ENCODE results near the gene FRMD3. TPM values are rescaled to one million over a fixed set of nuclear protein-coding genes. Genes with fewer than 3 reads are reported as not detected.

FRMD3 gene
- total and polyA plus RNA-seq, 2 donors (not counting 1 experiment from before 2014, with no cell fraction given), result 0.19 to 0.66 TPM

DNA sequence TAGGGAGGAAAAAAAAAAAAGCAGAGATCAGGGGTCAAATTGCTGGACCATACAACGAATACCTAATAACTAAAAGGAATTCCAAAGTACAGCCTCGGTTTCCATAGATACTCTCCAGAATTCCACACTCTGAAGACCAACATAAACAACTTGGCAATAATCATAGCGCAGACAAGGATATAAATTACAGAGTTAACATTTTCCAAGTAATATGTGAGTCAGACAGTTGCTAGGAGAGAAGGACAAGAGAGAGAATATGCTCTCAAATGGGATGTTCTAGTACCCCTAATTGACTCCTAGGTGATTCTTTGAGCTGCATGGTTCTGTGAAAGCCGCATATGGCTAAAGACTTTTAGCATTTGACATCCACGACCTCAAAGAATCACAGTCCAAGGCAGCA is 165.2 kb downstream of the FRMD3 start:
- no peak overlapping the region for H3K9ac ChIP-seq (ENCODE audit: insufficient read depth, low read length)
- H3K27ac ChIP-seq (ENCODE audit: insufficient read depth, low read length), result no peak overlapping the region
- TF ChIP-seq, protein P1, sequence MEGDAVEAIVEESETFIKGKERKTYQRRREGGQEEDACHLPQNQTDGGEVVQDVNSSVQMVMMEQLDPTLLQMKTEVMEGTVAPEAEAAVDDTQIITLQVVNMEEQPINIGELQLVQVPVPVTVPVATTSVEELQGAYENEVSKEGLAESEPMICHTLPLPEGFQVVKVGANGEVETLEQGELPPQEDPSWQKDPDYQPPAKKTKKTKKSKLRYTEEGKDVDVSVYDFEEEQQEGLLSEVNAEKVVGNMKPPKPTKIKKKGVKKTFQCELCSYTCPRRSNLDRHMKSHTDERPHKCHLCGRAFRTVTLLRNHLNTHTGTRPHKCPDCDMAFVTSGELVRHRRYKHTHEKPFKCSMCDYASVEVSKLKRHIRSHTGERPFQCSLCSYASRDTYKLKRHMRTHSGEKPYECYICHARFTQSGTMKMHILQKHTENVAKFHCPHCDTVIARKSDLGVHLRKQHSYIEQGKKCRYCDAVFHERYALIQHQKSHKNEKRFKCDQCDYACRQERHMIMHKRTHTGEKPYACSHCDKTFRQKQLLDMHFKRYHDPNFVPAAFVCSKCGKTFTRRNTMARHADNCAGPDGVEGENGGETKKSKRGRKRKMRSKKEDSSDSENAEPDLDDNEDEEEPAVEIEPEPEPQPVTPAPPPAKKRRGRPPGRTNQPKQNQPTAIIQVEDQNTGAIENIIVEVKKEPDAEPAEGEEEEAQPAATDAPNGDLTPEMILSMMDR (conservative IDR thresholded peaks at IDR 0.05 in 1 of 2, IDR thresholded peaks at IDR 0.05 in 1 of 2; ENCODE audit: low read depth in 1 of 2, low read length in 2 of 2), result no peak
- no peak for TF ChIP-seq EZH2 (IDR thresholded peaks at IDR 0.05; ENCODE audit: low read length, missing control alignments)
- no peaks in the 10 kb centered on the region for H3K4me1 ChIP-seq (ENCODE audit: control insufficient read depth, extremely low read depth, insufficient read depth, low read length)
- no peak overlapping the region for H2AFZ ChIP-seq (ENCODE audit: low read length)
- no peaks in the 10 kb centered on the region for H3K79me2 ChIP-seq (ENCODE audit: control insufficient read depth, insufficient read depth, low read length)
- DNase-seq (ENCODE audit: low read depth in 2 of 2), result no peak
- H3K4me2 ChIP-seq (ENCODE audit: extremely low read depth, insufficient read depth, low read length), result no peak overlapping the region
- H3K27me3 ChIP-seq (ENCODE audit: control insufficient read depth, insufficient read depth, low read length), result no peaks in the 10 kb centered on the region
- no peaks in the 10 kb centered on the region for H3K9me3 ChIP-seq (ENCODE audit: control insufficient read depth, insufficient read depth, low read depth, low read length)
- H3K36me3 ChIP-seq (ENCODE audit: control insufficient read depth, insufficient read depth, low read length), result no peaks in the 10 kb centered on the region
- H3K4me3 ChIP-seq (replicated peaks in 1 of 4; ENCODE audit: control extremely low read depth in 1 of 4, insufficient read depth in 1 of 4, low read depth in 3 of 4, low read length in 4 of 4), result no peak overlapping the region
- H4K20me1 ChIP-seq (ENCODE audit: control insufficient read depth, extremely low read depth, insufficient read depth, low read length), result no peaks in the 10 kb centered on the region

- Histone ChIP-seq H3K4me3 (replicated peaks in 1 of 4; ENCODE audit: control extremely low read depth in 1 of 4, insufficient read depth in 1 of 4, low read depth in 3 of 4, low read length in 4 of 4) (no peak overlapping the region), H3K4me1 (ENCODE audit: control insufficient read depth, extremely low read depth, insufficient read depth, low read length) (no peaks in the 10 kb centered on the region), H4K20me1 (ENCODE audit: control insufficient read depth, extremely low read depth, insufficient read depth, low read length) (no peaks in the 10 kb centered on the region), H3K9ac (ENCODE audit: insufficient read depth, low read length) (no peak overlapping the region), H3K9me3 (ENCODE audit: control insufficient read depth, insufficient read depth, low read depth, low read length) (no peaks in the 10 kb centered on the region), H3K4me2 (ENCODE audit: extremely low read depth, insufficient read depth, low read length) (no peak overlapping the region), H3K27ac (ENCODE audit: insufficient read depth, low read length) (no peak overlapping the region), H3K27me3 (ENCODE audit: control insufficient read depth, insufficient read depth, low read length) (no peaks in the 10 kb centered on the region), H3K36me3 (ENCODE audit: control insufficient read depth, insufficient read depth, low read length) (no peaks in the 10 kb centered on the region), H3K79me2 (ENCODE audit: control insufficient read depth, insufficient read depth, low read length) (no peaks in the 10 kb centered on the region), H2AFZ (ENCODE audit: low read length) (no peak overlapping the region)
- TF ChIP-seq, protein P1 (conservative IDR thresholded peaks at IDR 0.05 in 1 of 2, IDR thresholded peaks at IDR 0.05 in 1 of 2; ENCODE audit: low read depth in 1 of 2, low read length in 2 of 2), result no peak
- TF ChIP-seq EZH2 (IDR thresholded peaks at IDR 0.05; ENCODE audit: low read length, missing control alignments), result no peak
- no peak for DNase-seq (ENCODE audit: low read depth in 2 of 2)
Measured at GRCh38 chr9:83367326-83367725, 170.9 kb downstream of the FRMD3 start.

- H3K9ac ChIP-seq (ENCODE audit: insufficient read depth, low read length), result no peak overlapping the region
- H4K20me1 ChIP-seq (ENCODE audit: control insufficient read depth, extremely low read depth, insufficient read depth, low read length), result no peaks in the 10 kb centered on the region
- H3K9me3 ChIP-seq (ENCODE audit: control insufficient read depth, insufficient read depth, low read depth, low read length), result no peaks in the 10 kb centered on the region
- no peaks in the 10 kb centered on the region for H3K27me3 ChIP-seq (ENCODE audit: control insufficient read depth, insufficient read depth, low read length)
- no peaks in the 10 kb centered on the region for H3K36me3 ChIP-seq (ENCODE audit: control insufficient read depth, insufficient read depth, low read length)
- no peak for TF ChIP-seq EZH2 (IDR thresholded peaks at IDR 0.05; ENCODE audit: low read length, missing control alignments)
- TF ChIP-seq, protein P1 (conservative IDR thresholded peaks at IDR 0.05 in 1 of 2, IDR thresholded peaks at IDR 0.05 in 1 of 2; ENCODE audit: low read depth in 1 of 2, low read length in 2 of 2), result no peak
- H3K4me1 ChIP-seq (ENCODE audit: control insufficient read depth, extremely low read depth, insufficient read depth, low read length), result no peaks in the 10 kb centered on the region
- no peak overlapping the region for H2AFZ ChIP-seq (ENCODE audit: low read length)
- no peak overlapping the region for H3K27ac ChIP-seq (ENCODE audit: insufficient read depth, low read length)
- no peak for DNase-seq (ENCODE audit: low read depth in 2 of 2)
- no peak overlapping the region for H3K4me3 ChIP-seq (replicated peaks in 1 of 4; ENCODE audit: control extremely low read depth in 1 of 4, insufficient read depth in 1 of 4, low read depth in 3 of 4, low read length in 4 of 4)
- H3K79me2 ChIP-seq (ENCODE audit: control insufficient read depth, insufficient read depth, low read length), result no peaks in the 10 kb centered on the region
- no peak overlapping the region for H3K4me2 ChIP-seq (ENCODE audit: extremely low read depth, insufficient read depth, low read length)
Measured at GRCh38 chr9:83362341-83362995, 175.7 kb downstream of the FRMD3 start.

All from fibroblast of lung (primary cell).